Left lung (tissue), 10 donors: Measurements from ENCODE around the gene KCNIP4. TPM values are rescaled to one million over a fixed set of nuclear protein-coding genes. Genes with fewer than 3 reads are reported as not detected.

Source experiments
- ATAC-seq: fragments of 200-7000 bp; cut with Tn5 transposase; one replicate; pipeline ENCODE4 v1.9.1; 2020; ENCODE audit warnings: moderate library complexity
- DNase-seq, 4 donors: peaks; one replicate each; pipeline ENCODE4 v3.0.0-alpha.2; 2013 to 2020
- H3K27ac ChIP-seq, 2 donors: fragments of 200-600 bp; sonication (generic) in 1 of 2; one replicate each; pipeline versions ENCODE4 v1.5.0 to v1.8.0; 2020 to 2021
- H3K27me3 ChIP-seq, 2 donors: fragments of 200-600 bp; sonication (generic) in 1 of 2; one replicate each; pipeline versions ENCODE4 v1.5.0 to v1.8.0; 2020 to 2021
- H3K36me3 ChIP-seq, 2 donors: fragments of 200-600 bp; sonication (generic) in 1 of 2; one replicate each; pipeline versions ENCODE4 v1.5.0 to v1.8.0; 2020 to 2021
- H3K4me1 ChIP-seq, 2 donors: fragments of 200-600 bp; one replicate each; pipeline ENCODE4 v1.8.0; 2021
- H3K4me3 ChIP-seq, 2 donors: fragments of 200-600 bp; sonication (generic) in 1 of 2; one replicate each; pipeline versions ENCODE4 v1.5.0 to v1.8.0; 2020 to 2021; ENCODE audit warnings: mild to moderate bottlenecking in 1 of 2
- H3K9me3 ChIP-seq, 2 donors: fragments of 200-600 bp; sonication (generic) in 1 of 2; one replicate each; pipeline versions ENCODE4 v1.5.0 to v1.8.0; 2020 to 2021
- intact Hi-C, 2 donors: fragments of 100-400 bp; cut with DNase I; formaldehyde crosslinking; loops; one replicate each; pipeline versions ENCODE4 v1.11.2 to v1.14.2; 2022
- polyA plus RNA-seq, 6 donors: library from polyadenylated mRNA; unstranded; fragments of 120-200 nt; gene quantifications; one replicate each; pipeline ENCODE4 v1.2.1, GENCODE V29; 2013; ENCODE audit not compliant: insufficient read length in 6 of 6
- total RNA-seq, 2 donors: library from RNA; stranded (reverse); fragmentation: NEBNext Ultra II Directional; extraction: Animal tissue kit (Norgen Biotek cat#: 25700); gene quantifications; one replicate each; pipeline ENCODE4 v1.2.1, GENCODE V29; 2021
- TF ChIP-seq, protein P1 (sequence below), 2 donors: fragments of 200-600 bp; sonication (generic) in 1 of 2; IDR thresholded peaks; one replicate each; pipeline versions ENCODE4 v1.5.0 to v1.8.0; 2021; ENCODE audit warnings: antibody characterized with exemption in 2 of 2
- donor health status: DM: no; HTN: yes; CAD: no.
- donor health status: DM: no; HTN: no; CAD: no.

The KCNIP4 gene
- total and polyA plus RNA-seq, 8 donors: 2.8 to 5.4 (median 4.9) TPM; not detected in 2

DNA sequence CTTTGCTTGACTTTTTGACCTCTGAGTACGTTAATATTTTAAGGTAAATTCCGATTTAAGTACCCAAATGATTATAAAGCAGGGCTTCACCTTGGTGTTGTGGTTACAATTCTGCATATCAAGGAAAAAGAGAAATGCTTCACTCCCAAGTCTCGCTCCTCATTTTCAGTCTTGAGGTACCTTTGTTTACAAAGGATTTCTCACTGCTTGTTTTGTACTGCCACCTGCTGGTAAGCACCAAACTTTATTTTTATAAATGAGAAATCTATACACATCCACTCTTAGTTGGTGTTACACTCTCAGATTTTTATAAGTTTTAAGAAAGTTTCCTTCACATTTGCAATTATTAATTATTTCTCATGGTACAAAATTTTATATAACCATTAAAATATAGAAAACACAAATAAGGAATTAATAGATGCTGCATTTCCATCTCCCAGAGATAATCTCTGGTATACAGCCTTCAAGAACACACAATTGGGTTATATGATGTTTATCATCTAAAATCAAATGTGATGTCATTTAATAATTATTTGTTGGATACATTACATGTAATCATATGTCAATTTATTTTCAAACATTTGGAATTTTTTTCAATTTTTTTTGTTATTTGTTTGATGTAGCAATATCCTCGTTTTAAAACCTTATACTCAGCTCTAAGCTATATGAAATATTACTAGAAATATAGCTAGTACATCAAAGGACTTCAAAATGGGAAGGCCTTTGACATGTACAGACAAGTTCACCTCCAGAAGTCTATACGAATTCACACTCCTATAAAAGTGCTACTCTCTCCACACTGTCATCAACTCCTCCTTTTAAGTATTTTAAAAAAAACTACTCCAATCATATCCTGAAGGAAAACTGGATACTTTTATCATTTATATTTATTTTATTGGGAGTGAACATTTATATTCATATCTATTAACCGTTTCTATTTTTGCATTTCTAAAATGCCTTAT lies 179.9 kb downstream of the KCNIP4 start:
- H3K27me3 ChIP-seq: no peaks in the 10 kb centered on the region
- no peak overlapping the region for H3K4me3 ChIP-seq
- no peaks in the 10 kb centered on the region for H3K36me3 ChIP-seq
- peak in 2 of 4 donors; percentile 30 to 53 for DNase-seq
- intact Hi-C loops: loop anchor here in 1 of 2 donors (5.0 kb wide), 1 partner anchor 256 kb away; no protein-coding TSS in a partner anchor
- TF ChIP-seq, protein P1, sequence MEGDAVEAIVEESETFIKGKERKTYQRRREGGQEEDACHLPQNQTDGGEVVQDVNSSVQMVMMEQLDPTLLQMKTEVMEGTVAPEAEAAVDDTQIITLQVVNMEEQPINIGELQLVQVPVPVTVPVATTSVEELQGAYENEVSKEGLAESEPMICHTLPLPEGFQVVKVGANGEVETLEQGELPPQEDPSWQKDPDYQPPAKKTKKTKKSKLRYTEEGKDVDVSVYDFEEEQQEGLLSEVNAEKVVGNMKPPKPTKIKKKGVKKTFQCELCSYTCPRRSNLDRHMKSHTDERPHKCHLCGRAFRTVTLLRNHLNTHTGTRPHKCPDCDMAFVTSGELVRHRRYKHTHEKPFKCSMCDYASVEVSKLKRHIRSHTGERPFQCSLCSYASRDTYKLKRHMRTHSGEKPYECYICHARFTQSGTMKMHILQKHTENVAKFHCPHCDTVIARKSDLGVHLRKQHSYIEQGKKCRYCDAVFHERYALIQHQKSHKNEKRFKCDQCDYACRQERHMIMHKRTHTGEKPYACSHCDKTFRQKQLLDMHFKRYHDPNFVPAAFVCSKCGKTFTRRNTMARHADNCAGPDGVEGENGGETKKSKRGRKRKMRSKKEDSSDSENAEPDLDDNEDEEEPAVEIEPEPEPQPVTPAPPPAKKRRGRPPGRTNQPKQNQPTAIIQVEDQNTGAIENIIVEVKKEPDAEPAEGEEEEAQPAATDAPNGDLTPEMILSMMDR (IDR thresholded peaks at IDR 0.05): peak in 1 of 2 donors; percentile 65
- no peaks in the 10 kb centered on the region for H3K9me3 ChIP-seq
- no peaks in the 10 kb centered on the region for H3K4me1 ChIP-seq
- ATAC-seq: peak; percentile 64
- no peak overlapping the region for H3K27ac ChIP-seq

DNA sequence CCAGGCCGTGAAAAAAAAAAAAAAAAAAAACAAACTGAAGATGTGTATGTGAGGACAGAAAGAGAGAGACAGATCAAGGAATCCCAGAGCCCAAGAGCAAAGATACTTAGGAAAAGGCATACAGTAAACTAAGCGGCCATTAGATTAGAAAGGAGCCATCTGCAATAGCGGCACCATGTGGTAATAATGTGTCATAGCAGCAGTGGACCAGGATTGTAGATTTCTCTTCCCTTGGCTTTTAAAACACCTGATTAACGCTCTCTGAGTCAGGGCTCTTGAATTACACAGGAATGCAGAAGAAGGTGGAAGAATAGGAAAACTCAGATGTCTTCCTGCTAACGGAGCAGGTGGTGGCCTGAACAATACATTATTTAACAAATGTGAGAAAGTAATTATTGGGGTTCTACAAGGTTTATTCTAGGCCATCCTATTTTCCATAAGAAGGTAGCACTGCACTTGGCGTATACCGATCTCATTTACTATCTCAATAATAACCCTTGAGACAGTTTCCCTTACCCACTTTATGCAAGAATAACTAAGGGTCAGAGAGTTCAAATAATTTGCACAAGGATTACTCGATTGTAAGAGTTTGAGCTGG lies 182.7 kb downstream of the KCNIP4 start:
- H3K27me3 ChIP-seq: no peaks in the 10 kb centered on the region
- H3K4me3 ChIP-seq: no peak overlapping the region
- TF ChIP-seq, protein P1 (IDR thresholded peaks at IDR 0.05): peak; percentile 65 to 86
- no peaks in the 10 kb centered on the region for H3K4me1 ChIP-seq
- peak in 1 of 4 donors; percentile 44 for DNase-seq
- H3K36me3 ChIP-seq: no peaks in the 10 kb centered on the region
- no peak overlapping the region for H3K27ac ChIP-seq
- intact Hi-C loops: loop anchor here in 1 of 2 donors (5.0 kb wide), 1 partner anchor 254 kb away; no protein-coding TSS in a partner anchor
- ATAC-seq: peak; percentile 95
- no peaks in the 10 kb centered on the region for H3K9me3 ChIP-seq

DNA sequence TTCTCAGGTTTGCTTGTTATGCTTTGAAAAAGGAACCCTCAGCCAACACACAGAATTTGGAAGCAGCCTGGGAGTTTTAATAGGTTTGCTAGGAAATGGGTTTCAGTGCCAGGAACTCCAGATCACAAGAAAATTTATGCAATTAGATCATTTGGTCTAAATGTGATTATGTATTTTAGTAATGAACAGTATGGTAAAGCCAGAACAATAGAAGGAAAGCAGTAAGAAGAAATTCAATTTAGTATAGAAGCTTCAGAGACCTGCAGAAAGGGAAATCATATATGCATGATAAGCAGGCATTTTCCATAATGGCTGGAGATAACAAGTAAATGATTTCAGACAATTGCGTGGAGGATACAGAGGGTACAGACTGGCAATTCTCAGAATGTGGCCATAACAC lies 184.7 kb downstream of the KCNIP4 start:
- no peaks in the 10 kb centered on the region for H3K4me1 ChIP-seq
- H3K27me3 ChIP-seq: no peaks in the 10 kb centered on the region
- H3K9me3 ChIP-seq: no peaks in the 10 kb centered on the region
- DNase-seq (no peak), ATAC-seq (no peak)
- intact Hi-C loops: no loop called here
- no peaks in the 10 kb centered on the region for H3K36me3 ChIP-seq
- TF ChIP-seq, protein P1 (IDR thresholded peaks at IDR 0.05): no peak
- no peak overlapping the region for H3K27ac ChIP-seq
- no peak overlapping the region for H3K4me3 ChIP-seq

DNA sequence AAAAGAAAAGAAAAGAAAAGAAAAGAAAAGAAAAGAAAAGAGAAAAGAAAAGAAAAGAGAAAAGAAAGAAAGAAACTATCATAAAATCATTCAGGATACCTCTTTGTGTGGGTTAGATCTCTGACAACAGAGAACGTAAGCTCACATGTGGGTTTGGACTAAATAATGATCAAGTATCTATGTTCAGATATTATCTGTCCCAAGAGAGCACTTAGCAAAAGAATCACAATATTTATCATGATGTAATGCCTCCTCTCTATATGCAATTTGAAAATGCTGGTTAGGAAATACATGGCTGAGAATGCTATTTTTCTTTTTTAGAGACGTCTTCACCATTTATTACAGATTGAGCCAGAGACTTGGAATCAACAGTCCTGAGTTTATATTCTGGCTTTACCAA lies 191.3 kb downstream of the KCNIP4 start:
- no peak for ATAC-seq
- H3K4me3 ChIP-seq: no peak overlapping the region
- TF ChIP-seq, protein P1 (IDR thresholded peaks at IDR 0.05): no peak
- H3K27me3 ChIP-seq: no peaks in the 10 kb centered on the region
- no peaks in the 10 kb centered on the region for H3K9me3 ChIP-seq
- DNase-seq: no peak
- no peak overlapping the region for H3K27ac ChIP-seq
- H3K4me1 ChIP-seq: no peaks in the 10 kb centered on the region
- H3K36me3 ChIP-seq: no peaks in the 10 kb centered on the region
- intact Hi-C loops: no loop called here
